Adipocyte (in vitro differentiated cells): ENCODE results near the gene TNS3.

Experiments used
- DNase-seq: peaks from one replicate; pipeline ENCODE4 v3.0.0-alpha.2; 2015; ENCODE audit warnings: low read depth
- H3K27me3 ChIP-seq: replicated peaks from 2 replicates; pipeline ENCODE4 v1.7.0; 2013; ENCODE audit warnings: mild to moderate bottlenecking, low read length, moderate library complexity; ENCODE audit not compliant: control insufficient read depth, insufficient read depth
- H3K36me3 ChIP-seq: 2 replicates; pipeline ENCODE4 v1.7.0; 2013; ENCODE audit warnings: low read length, mild to moderate bottlenecking, moderate library complexity; ENCODE audit not compliant: control insufficient read depth, insufficient read depth, severe bottlenecking
- H3K4me1 ChIP-seq: 2 replicates; pipeline ENCODE4 v1.7.0; 2013; ENCODE audit warnings: mild to moderate bottlenecking, low read length, moderate library complexity; ENCODE audit not compliant: control insufficient read depth, insufficient read depth
- H3K4me3 ChIP-seq: 2 replicates; pipeline ENCODE4 v1.7.0; 2013; ENCODE audit warnings: mild to moderate bottlenecking, low read length, moderate library complexity
- H3K9ac ChIP-seq: 2 replicates; pipeline ENCODE4 v1.7.0; 2013; ENCODE audit warnings: mild to moderate bottlenecking, low read length, moderate library complexity
- H3K9me3 ChIP-seq: 2 replicates; pipeline ENCODE4 v1.7.0; 2013; ENCODE audit warnings: mild to moderate bottlenecking, low read length, moderate library complexity; ENCODE audit not compliant: control insufficient read depth

TNS3 gene

GRCh38 chr7:47358944-47359588 lies 222.8 kb downstream of the TNS3 start:
- Histone ChIP-seq H3K36me3 (peaks cover 11% of the 10 kb centered on the region), H3K4me1 (no peaks in the 10 kb centered on the region), H3K27me3 (no peaks in the 10 kb centered on the region), H3K4me3 (no peak overlapping the region), H3K9me3 (no peaks in the 10 kb centered on the region), H3K9ac (no peak overlapping the region)
- no peak for DNase-seq

GRCh38 chr7:47358357-47358756 lies 223.6 kb downstream of the TNS3 start:
- Histone ChIP-seq H3K9me3 (no peaks in the 10 kb centered on the region), H3K27me3 (no peaks in the 10 kb centered on the region), H3K9ac (no peak overlapping the region), H3K4me3 (no peak overlapping the region), H3K36me3 (peaks cover 6% of the 10 kb centered on the region), H3K4me1 (no peaks in the 10 kb centered on the region)
- DNase-seq = no peak

- Histone ChIP-seq H3K36me3 (peaks cover 5% of the 10 kb centered on the region), H3K4me3 (no peak overlapping the region), H3K27me3 (no peaks in the 10 kb centered on the region), H3K4me1 (no peaks in the 10 kb centered on the region), H3K9me3 (no peaks in the 10 kb centered on the region), H3K9ac (no peak overlapping the region)
- no peak for DNase-seq
These were observed 224.0 kb downstream of the TNS3 start for GRCh38 chr7:47357863-47358262.

- H3K27me3 ChIP-seq = no peaks in the 10 kb centered on the region
- no peak for DNase-seq
- H3K4me1 ChIP-seq = no peaks in the 10 kb centered on the region
These were observed 224.6 kb downstream of the TNS3 start for GRCh38 chr7:47357361-47357760.

GRCh38 chr7:47356261-47356660 lies 225.7 kb downstream of the TNS3 start:
- H3K36me3 ChIP-seq = peaks cover 5% of the 10 kb centered on the region
- no peak overlapping the region for H3K9ac ChIP-seq
- H3K9me3 ChIP-seq = no peaks in the 10 kb centered on the region
- H3K4me3 ChIP-seq = no peak overlapping the region
- DNase-seq = no peak
- H3K27me3 ChIP-seq = no peaks in the 10 kb centered on the region
- no peaks in the 10 kb centered on the region for H3K4me1 ChIP-seq

More at GRCh38 chr7:47357361-47357760, 224.6 kb downstream of the TNS3 start:
- no peaks in the 10 kb centered on the region for H3K9me3 ChIP-seq
- peaks cover 5% of the 10 kb centered on the region for H3K36me3 ChIP-seq
- no peak overlapping the region for H3K9ac ChIP-seq
- H3K4me3 ChIP-seq = no peak overlapping the region

GRCh38 chr7:47355684-47356083 lies 226.2 kb downstream of the TNS3 start:
- Histone ChIP-seq H3K4me3 (no peak overlapping the region), H3K36me3 (peaks cover 5% of the 10 kb centered on the region), H3K9me3 (no peaks in the 10 kb centered on the region), H3K4me1 (no peaks in the 10 kb centered on the region), H3K9ac (no peak overlapping the region), H3K27me3 (no peaks in the 10 kb centered on the region)
- DNase-seq = no peak

GRCh38 chr7:47354831-47355541 lies 226.9 kb downstream of the TNS3 start:
- Histone ChIP-seq H3K4me3 (no peak overlapping the region), H3K9me3 (no peaks in the 10 kb centered on the region), H3K4me1 (no peaks in the 10 kb centered on the region), H3K9ac (no peak overlapping the region), H3K27me3 (no peaks in the 10 kb centered on the region), H3K36me3 (peaks cover 5% of the 10 kb centered on the region)
- DNase-seq = no peak

- no peaks in the 10 kb centered on the region for H3K9me3 ChIP-seq
- H3K4me1 ChIP-seq = no peaks in the 10 kb centered on the region
- no peak overlapping the region for H3K9ac ChIP-seq
- DNase-seq = no peak
- H3K4me3 ChIP-seq = no peak overlapping the region
- no peaks in the 10 kb centered on the region for H3K27me3 ChIP-seq
- H3K36me3 ChIP-seq = peaks cover 5% of the 10 kb centered on the region
These were observed 227.8 kb downstream of the TNS3 start for GRCh38 chr7:47354071-47354470.

GRCh38 chr7:47352394-47352968 lies 229.4 kb downstream of the TNS3 start:
- H3K36me3 ChIP-seq = peaks cover 5% of the 10 kb centered on the region
- DNase-seq = no peak
- no peak overlapping the region for H3K4me3 ChIP-seq
- no peaks in the 10 kb centered on the region for H3K4me1 ChIP-seq
- no peaks in the 10 kb centered on the region for H3K27me3 ChIP-seq
- no peak overlapping the region for H3K9ac ChIP-seq
- H3K9me3 ChIP-seq = no peaks in the 10 kb centered on the region

- H3K9ac ChIP-seq = no peak overlapping the region
- no peaks in the 10 kb centered on the region for H3K36me3 ChIP-seq
- no peaks in the 10 kb centered on the region for H3K4me1 ChIP-seq
- no peak overlapping the region for H3K4me3 ChIP-seq
- DNase-seq = no peak
- H3K9me3 ChIP-seq = no peaks in the 10 kb centered on the region
- no peaks in the 10 kb centered on the region for H3K27me3 ChIP-seq
These were observed 230.4 kb downstream of the TNS3 start for GRCh38 chr7:47351233-47352154.

GRCh38 chr7:47350425-47350824 lies 231.5 kb downstream of the TNS3 start:
- Histone ChIP-seq H3K4me1 (no peaks in the 10 kb centered on the region), H3K27me3 (no peaks in the 10 kb centered on the region), H3K4me3 (no peak overlapping the region), H3K9me3 (no peaks in the 10 kb centered on the region), H3K36me3 (peaks cover 4% of the 10 kb centered on the region), H3K9ac (no peak overlapping the region)
- no peak for DNase-seq
